Osteoblast (primary cell): ENCODE results near the gene PPFIBP2. TPM values are rescaled to one million over a fixed set of nuclear protein-coding genes. Genes with fewer than 3 reads are reported as not detected.
A peak's percentile ranks its signal among the peaks of the same experiment; 100 is the strongest.

Source experiments
- DNase-seq: peaks from one replicate; pipeline ENCODE4 v3.0.0; 2011; ENCODE audit warnings: low spot score, mixed read lengths; ENCODE audit not compliant: insufficient read length; ENCODE audit errors: missing footprints
- H2AFZ ChIP-seq: 2 replicates; pipeline ENCODE4 v1.6.0; 2011; ENCODE audit warnings: mild to moderate bottlenecking, low read length
- H3K27ac ChIP-seq: 2 replicates; pipeline ENCODE4 v1.5.1; 2011; ENCODE audit warnings: mild to moderate bottlenecking, low read depth, low read length, moderate library complexity
- H3K27me3 ChIP-seq: 2 replicates; pipeline ENCODE4 v1.6.0; 2012; ENCODE audit warnings: mild to moderate bottlenecking, control low read depth, inconsistent platforms, low read length, moderate library complexity; ENCODE audit not compliant: insufficient read depth
- H3K36me3 ChIP-seq: 2 replicates; pipeline ENCODE4 v1.5.1; 2011; ENCODE audit warnings: mild to moderate bottlenecking, low read length, control low read depth, moderate library complexity; ENCODE audit not compliant: insufficient read depth
- H3K4me1 ChIP-seq: 2 replicates; pipeline ENCODE4 v1.5.1; 2011; ENCODE audit warnings: mild to moderate bottlenecking, low read length, control low read depth, moderate library complexity; ENCODE audit not compliant: insufficient read depth
- H3K4me2 ChIP-seq: 2 replicates; pipeline ENCODE4 v1.6.0; 2011; ENCODE audit warnings: mild to moderate bottlenecking, low read length; ENCODE audit not compliant: insufficient read depth
- H3K4me3 ChIP-seq: fragments of 200-600 bp; sonication (generic); 3 replicates; pipeline ENCODE4 v1.5.1; 2012; ENCODE audit warnings: mild to moderate bottlenecking, low read length, inconsistent platforms; ENCODE audit not compliant: insufficient read depth
- H3K79me2 ChIP-seq: 2 replicates; pipeline ENCODE4 v1.6.0; 2012; ENCODE audit warnings: mild to moderate bottlenecking, low read length, control low read depth, inconsistent platforms; ENCODE audit not compliant: insufficient read depth
- H3K9me3 ChIP-seq: 2 replicates; pipeline ENCODE4 v1.5.1; 2011; ENCODE audit warnings: low read depth, low read length, control low read depth
- H4K20me1 ChIP-seq: 2 replicates; pipeline ENCODE4 v1.6.0; 2012; ENCODE audit warnings: mild to moderate bottlenecking, low read length, control low read depth; ENCODE audit not compliant: insufficient read depth
- total RNA-seq: library from RNA; depleted of rRNA; stranded (reverse); fragments of >200 nt; gene quantifications from 2 replicates; pipeline ENCODE4 v1.2.3, GENCODE V29; 2012
- TF ChIP-seq, protein P1 (sequence below): IDR thresholded peaks from 2 replicates; pipeline ENCODE4 v1.5.1; 2011; ENCODE audit warnings: mild to moderate bottlenecking, low read depth, low read length, moderate library complexity; ENCODE audit errors: extremely low read depth

PPFIBP2 gene
- total RNA-seq, 1 donor, result 25.0 TPM

DNA sequence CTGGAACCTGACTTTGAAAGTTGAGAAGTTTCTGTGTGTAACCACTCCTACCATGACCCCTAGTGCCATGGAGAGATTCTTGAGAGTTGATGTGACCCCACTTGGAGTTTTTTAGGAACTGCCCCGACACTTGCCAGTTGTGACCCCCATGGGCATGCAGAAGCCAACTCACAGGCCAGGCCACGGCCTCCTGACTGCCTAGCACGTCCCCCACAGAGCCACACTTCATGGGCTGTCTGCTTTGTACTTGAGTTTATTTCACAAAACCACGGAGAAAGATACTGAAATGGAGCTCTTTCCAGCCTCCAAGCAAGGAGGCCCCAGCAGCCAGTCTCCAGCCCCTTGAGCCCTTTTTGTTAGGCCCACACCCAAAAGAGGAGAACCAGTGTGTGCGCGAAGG lies 151.1 kb downstream of the PPFIBP2 start:
- Histone ChIP-seq H3K79me2 (no peaks in the 10 kb centered on the region), H3K4me3 (no peak overlapping the region), H3K36me3 (no peaks in the 10 kb centered on the region), H3K4me2 (no peak overlapping the region), H3K27me3 (no peaks in the 10 kb centered on the region), H3K4me1 (no peaks in the 10 kb centered on the region), H4K20me1 (no peaks in the 10 kb centered on the region), H2AFZ (no peak overlapping the region), H3K27ac (no peak overlapping the region), H3K9me3 (no peaks in the 10 kb centered on the region)
- TF ChIP-seq, protein P1, sequence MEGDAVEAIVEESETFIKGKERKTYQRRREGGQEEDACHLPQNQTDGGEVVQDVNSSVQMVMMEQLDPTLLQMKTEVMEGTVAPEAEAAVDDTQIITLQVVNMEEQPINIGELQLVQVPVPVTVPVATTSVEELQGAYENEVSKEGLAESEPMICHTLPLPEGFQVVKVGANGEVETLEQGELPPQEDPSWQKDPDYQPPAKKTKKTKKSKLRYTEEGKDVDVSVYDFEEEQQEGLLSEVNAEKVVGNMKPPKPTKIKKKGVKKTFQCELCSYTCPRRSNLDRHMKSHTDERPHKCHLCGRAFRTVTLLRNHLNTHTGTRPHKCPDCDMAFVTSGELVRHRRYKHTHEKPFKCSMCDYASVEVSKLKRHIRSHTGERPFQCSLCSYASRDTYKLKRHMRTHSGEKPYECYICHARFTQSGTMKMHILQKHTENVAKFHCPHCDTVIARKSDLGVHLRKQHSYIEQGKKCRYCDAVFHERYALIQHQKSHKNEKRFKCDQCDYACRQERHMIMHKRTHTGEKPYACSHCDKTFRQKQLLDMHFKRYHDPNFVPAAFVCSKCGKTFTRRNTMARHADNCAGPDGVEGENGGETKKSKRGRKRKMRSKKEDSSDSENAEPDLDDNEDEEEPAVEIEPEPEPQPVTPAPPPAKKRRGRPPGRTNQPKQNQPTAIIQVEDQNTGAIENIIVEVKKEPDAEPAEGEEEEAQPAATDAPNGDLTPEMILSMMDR, result no peak
- peak; percentile 73 for DNase-seq

DNA sequence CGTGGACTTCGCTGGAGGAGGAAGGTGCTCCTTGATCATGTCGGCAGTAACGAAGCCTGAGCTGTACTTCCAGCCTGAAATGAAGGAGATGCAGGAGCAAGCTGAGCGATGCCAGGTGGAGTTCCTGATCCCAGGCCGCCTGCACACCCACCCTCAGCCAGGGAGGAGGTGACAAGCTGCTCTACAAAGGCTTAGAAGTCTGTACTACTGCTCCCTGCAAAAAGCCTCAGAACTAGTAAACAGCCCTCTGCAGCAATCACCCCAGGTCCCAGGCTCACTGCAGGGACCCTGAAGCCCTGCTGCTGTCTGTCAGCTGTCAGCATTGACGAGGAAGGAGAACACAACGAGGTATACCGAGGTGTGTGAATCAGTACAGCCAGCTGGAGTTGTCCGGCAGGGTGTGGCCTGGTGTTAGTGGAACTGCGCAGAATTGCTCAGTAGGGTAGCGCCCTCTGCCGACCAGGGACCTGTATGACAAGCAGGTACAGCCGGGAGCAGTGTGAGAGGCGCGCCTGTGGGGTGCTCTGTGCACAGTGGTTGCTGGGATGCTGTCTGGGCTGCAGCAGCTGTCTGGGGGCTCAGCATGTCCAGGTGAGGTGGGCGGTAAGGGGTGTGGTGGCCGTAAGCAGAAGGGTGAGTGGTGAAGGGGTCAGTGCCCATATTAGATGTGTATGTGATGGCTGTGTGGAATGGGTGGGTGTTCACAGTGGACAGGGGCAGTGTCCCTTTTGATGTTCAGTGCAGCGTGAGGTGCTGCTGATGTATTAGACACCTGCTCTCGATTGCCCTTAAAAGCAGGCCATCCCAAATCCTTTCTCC lies 151.9 kb downstream of the PPFIBP2 start:
- Histone ChIP-seq H4K20me1 (no peaks in the 10 kb centered on the region), H3K9me3 (no peaks in the 10 kb centered on the region), H3K36me3 (no peaks in the 10 kb centered on the region), H3K79me2 (no peaks in the 10 kb centered on the region), H3K4me3 (no peak overlapping the region), H3K4me2 (no peak overlapping the region), H3K27ac (no peak overlapping the region), H3K4me1 (no peaks in the 10 kb centered on the region), H3K27me3 (no peaks in the 10 kb centered on the region), H2AFZ (no peak overlapping the region)
- TF ChIP-seq, protein P1, result peak; percentile 81
- DNase-seq, result peak; percentile 96

DNA sequence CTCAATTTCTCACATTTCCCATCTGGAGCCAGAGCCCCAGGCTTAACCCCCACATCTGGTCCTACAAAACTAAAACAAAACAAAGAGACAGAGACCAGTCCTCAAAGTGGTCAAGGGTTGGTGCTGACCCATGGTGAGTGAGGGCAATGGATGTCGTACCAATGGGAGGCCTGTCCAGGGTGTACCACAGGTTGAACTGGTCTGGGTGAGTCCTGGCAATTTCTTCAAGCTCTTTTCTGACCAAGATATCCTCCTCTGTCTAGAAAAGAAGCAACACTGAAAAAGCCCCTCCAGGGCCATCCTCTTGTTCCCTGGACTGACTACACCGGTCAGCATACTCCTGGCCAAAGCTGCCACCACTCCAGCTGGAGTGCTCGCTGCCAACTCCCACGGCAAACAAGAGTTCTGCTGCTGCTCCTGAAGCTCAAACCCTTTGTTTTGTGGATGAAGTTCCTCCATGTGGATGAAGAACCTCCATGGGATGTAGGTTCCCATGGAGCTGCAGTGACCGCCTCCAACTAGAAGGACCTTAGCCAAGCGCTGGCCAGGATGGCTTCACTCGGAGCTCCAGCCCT lies 152.6 kb downstream of the PPFIBP2 start:
- TF ChIP-seq, protein P1, result no peak
- no peaks in the 10 kb centered on the region for H3K4me1 ChIP-seq
- H3K27me3 ChIP-seq, result no peaks in the 10 kb centered on the region
- no peak overlapping the region for H3K4me3 ChIP-seq
- H3K9me3 ChIP-seq, result no peaks in the 10 kb centered on the region
- H4K20me1 ChIP-seq, result no peaks in the 10 kb centered on the region
- no peaks in the 10 kb centered on the region for H3K36me3 ChIP-seq
- peak; percentile 54 for DNase-seq
- no peak overlapping the region for H2AFZ ChIP-seq
- no peak overlapping the region for H3K4me2 ChIP-seq
- no peaks in the 10 kb centered on the region for H3K79me2 ChIP-seq
- no peak overlapping the region for H3K27ac ChIP-seq

DNA sequence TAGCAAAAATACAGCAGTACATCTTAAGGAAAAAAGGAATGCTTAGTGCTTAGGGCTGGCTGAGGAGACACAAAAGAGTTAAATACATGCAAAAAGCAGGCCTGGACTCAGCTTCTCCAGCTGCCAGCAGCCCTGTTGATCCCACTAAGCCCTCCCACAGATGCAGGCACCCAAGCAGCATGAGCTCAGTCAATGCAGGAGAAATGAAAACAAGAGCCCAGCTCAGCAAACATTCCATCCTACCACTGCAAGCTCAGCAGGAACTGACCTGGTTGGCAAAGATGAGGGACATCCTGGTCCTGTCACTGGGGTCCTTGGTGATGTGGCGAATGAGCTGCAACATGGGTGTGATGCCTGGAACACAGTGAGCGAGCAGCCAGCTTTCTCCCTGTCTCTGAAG lies 153.7 kb downstream of the PPFIBP2 start:
- Histone ChIP-seq H3K4me1 (no peaks in the 10 kb centered on the region), H3K27ac (no peak overlapping the region), H3K79me2 (no peaks in the 10 kb centered on the region), H4K20me1 (no peaks in the 10 kb centered on the region), H3K36me3 (no peaks in the 10 kb centered on the region), H2AFZ (no peak overlapping the region), H3K27me3 (no peaks in the 10 kb centered on the region), H3K4me2 (no peak overlapping the region), H3K9me3 (no peaks in the 10 kb centered on the region), H3K4me3 (no peak overlapping the region)
- peak; percentile 75 for DNase-seq
- TF ChIP-seq, protein P1, result no peak
